SK-N-SH treated with all-trans-retinoic acid at 6 μM for 48 hours (cell line): ENCODE results near the gene SELENOT.

Experiments
- ATAC-seq: fragments of 200-7000 bp; cut with Tn5 transposase; 3 replicates; pipeline ENCODE4 v1.9.1; 2020; ENCODE audit warnings: mild to moderate bottlenecking, moderate library complexity
- ARNTL ChIP-seq: fragments of 450-650 bp; formaldehyde crosslinking; IDR thresholded peaks from 2 replicates; pipeline ENCODE4 v1.5.0; 2020; ENCODE audit warnings: low read depth, mild to moderate bottlenecking, moderate library complexity, borderline replicate concordance
- BACH2 ChIP-seq: fragments of 250-450 bp; sonication (Bioruptor Pico); IDR thresholded peaks from 2 replicates; pipeline ENCODE4 v1.9.0; 2021; ENCODE audit warnings: mild to moderate bottlenecking, borderline replicate concordance
- CSDC2 ChIP-seq: fragments of 250-450 bp; sonication (Bioruptor Pico); IDR thresholded peaks from 2 replicates; pipeline ENCODE4 v1.5.0; 2020; ENCODE audit warnings: mild to moderate bottlenecking, moderate library complexity
- CSRNP3 ChIP-seq: fragments of 250-450 bp; sonication (Bioruptor Pico); IDR thresholded peaks from 2 replicates; pipeline ENCODE4 v1.5.1; 2021; ENCODE audit warnings: mild to moderate bottlenecking, moderate library complexity
- ESRRG ChIP-seq: fragments of 250-450 bp; sonication (Bioruptor Pico); IDR thresholded peaks from 2 replicates; pipeline ENCODE4 v1.6.1; 2021; ENCODE audit warnings: mild to moderate bottlenecking
- GLIS3 ChIP-seq: fragments of 250-450 bp; sonication (Bioruptor Pico); IDR thresholded peaks from 2 replicates; pipeline ENCODE4 v1.5.0; 2020; ENCODE audit warnings: mild to moderate bottlenecking, moderate library complexity
- ISL1 ChIP-seq: fragments of 250-450 bp; sonication (Bioruptor Pico); IDR thresholded peaks from 2 replicates; pipeline ENCODE4 v2.1.2; 2022; ENCODE audit warnings: mild to moderate bottlenecking, moderate library complexity
- OSR1 ChIP-seq: fragments of 250-450 bp; sonication (Bioruptor Pico); IDR thresholded peaks from 2 replicates; pipeline ENCODE4 v1.8.0; 2022; ENCODE audit warnings: moderate library complexity, mild to moderate bottlenecking, inconsistent platforms
- PPARA ChIP-seq: fragments of 250-450 bp; sonication (Bioruptor Pico); IDR thresholded peaks from 2 replicates; pipeline ENCODE4 v1.5.0; 2020; ENCODE audit warnings: mild to moderate bottlenecking, borderline replicate concordance
- RARB ChIP-seq: fragments of 250-450 bp; sonication (Bioruptor Pico); IDR thresholded peaks from 2 replicates; pipeline ENCODE4 v1.8.0; 2021; ENCODE audit warnings: mild to moderate bottlenecking, moderate library complexity
- SNAI2 ChIP-seq: fragments of 250-450 bp; sonication (Bioruptor Pico); IDR thresholded peaks from 2 replicates; pipeline ENCODE4 v1.5.0; 2020; ENCODE audit warnings: mild to moderate bottlenecking, moderate library complexity
- TCF4 ChIP-seq: fragments of 250-450 bp; sonication (Bioruptor Pico); IDR thresholded peaks from 2 replicates; pipeline ENCODE4 v1.8.0; 2021; ENCODE audit warnings: mild to moderate bottlenecking, moderate library complexity, borderline replicate concordance
- TOX ChIP-seq: fragments of 250-450 bp; sonication (Bioruptor Pico); IDR thresholded peaks from 2 replicates; pipeline ENCODE4 v1.8.0; 2021; ENCODE audit warnings: mild to moderate bottlenecking, moderate library complexity, borderline replicate concordance
- ZC3H10 ChIP-seq: fragments of 250-450 bp; sonication (Bioruptor Pico); IDR thresholded peaks from 2 replicates; pipeline ENCODE4 v1.5.1; 2021; ENCODE audit warnings: mild to moderate bottlenecking, moderate library complexity
- ZFP3 ChIP-seq: fragments of 250-450 bp; sonication (Bioruptor Pico); IDR thresholded peaks from 2 replicates; pipeline ENCODE4 v1.5.0; 2020; ENCODE audit warnings: mild to moderate bottlenecking, moderate library complexity
- ZFP30 ChIP-seq: fragments of 450-650 bp; formaldehyde crosslinking; IDR thresholded peaks from 2 replicates; pipeline ENCODE4 v1.5.0; 2022; ENCODE audit warnings: mild to moderate bottlenecking, moderate library complexity
- ZNF565 ChIP-seq: fragments of 450-650 bp; formaldehyde crosslinking; conservative IDR thresholded peaks from 2 replicates; pipeline ENCODE4 v1.5.0; 2020; ENCODE audit warnings: low read depth, mild to moderate bottlenecking, moderate library complexity
- ZNF70 ChIP-seq: fragments of 450-650 bp; formaldehyde crosslinking; IDR thresholded peaks from 2 replicates; pipeline ENCODE4 v1.5.0; 2020; ENCODE audit warnings: mild to moderate bottlenecking, moderate library complexity
- ZNF8 ChIP-seq: fragments of 450-650 bp; formaldehyde crosslinking; IDR thresholded peaks from 2 replicates; pipeline ENCODE4 v1.5.0; 2020; ENCODE audit warnings: mild to moderate bottlenecking, moderate library complexity
- TF ChIP-seq, protein P1 (sequence below): fragments of 250-450 bp; sonication (Bioruptor Pico); IDR thresholded peaks from 2 replicates; pipeline ENCODE4 v1.8.0; 2020; ENCODE audit warnings: mild to moderate bottlenecking, moderate library complexity, borderline replicate concordance
- TF ChIP-seq, protein P2 (sequence below): fragments of 250-450 bp; sonication (Bioruptor Pico); IDR thresholded peaks from 2 replicates; pipeline ENCODE4 v1.5.0; 2020; ENCODE audit warnings: mild to moderate bottlenecking, moderate library complexity
- TF ChIP-seq, protein P3 (sequence below): fragments of 250-450 bp; sonication (Bioruptor Pico); IDR thresholded peaks from 2 replicates; pipeline ENCODE4 v1.5.1; 2020; ENCODE audit warnings: low read depth, mild to moderate bottlenecking, moderate library complexity

The SELENOT gene

DNA sequence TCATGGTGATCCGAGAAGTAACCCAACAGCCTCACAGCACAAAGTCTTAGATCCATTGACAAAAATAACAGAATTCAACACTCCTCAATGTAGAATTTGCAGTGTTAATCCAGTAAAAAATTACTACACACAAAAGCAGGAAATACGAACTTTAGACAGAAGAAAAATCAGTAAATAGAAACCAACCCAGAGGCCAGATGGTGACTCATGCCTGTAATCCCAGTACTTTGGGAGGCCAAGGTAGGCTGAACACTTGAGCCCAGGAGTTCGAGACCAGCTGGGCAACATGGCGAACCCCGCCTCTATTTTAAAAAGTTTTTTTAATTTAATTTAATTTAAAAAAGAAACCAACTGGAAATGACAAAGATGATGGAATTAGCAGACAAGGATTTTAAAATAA is 36.1 kb downstream of the SELENOT start (continued):
- TF ChIP-seq CSDC2 (CRISPR knock-in tag) (no peak), GLIS3 (CRISPR knock-in tag) (no peak), ARNTL (CRISPR knock-in tag) (no peak), ISL1 (CRISPR knock-in tag) (no peak), BACH2 (no peak), ZNF70 (CRISPR knock-in tag) (no peak), ZC3H10 (CRISPR knock-in tag) (no peak), ZFP30 (no peak), ZNF565 (CRISPR knock-in tag) (no peak)

DNA sequence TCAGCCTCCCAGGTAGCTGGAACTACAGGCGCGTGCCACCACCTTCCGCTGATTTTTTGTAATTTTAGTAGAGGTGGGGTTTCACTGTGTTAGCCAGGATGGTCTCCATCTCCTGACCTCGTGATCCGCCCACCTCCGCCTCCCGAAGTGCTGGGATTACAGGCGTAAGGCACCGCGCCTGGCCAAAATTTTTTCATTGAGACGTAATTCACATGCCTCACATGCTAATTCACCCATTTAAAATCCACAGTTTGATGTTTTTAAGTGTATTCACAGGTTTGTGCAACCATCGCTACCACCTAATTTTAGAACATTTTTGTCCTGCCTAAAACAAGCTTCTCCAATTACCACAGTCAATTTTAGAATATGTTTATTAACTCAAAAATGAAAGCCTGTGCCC is 37.1 kb downstream of the SELENOT start:
- TF ChIP-seq ESRRG (CRISPR knock-in tag) = no peak
- no peak for TF ChIP-seq PPARA (CRISPR knock-in tag)
- no peak for ATAC-seq

GRCh38 chr3:150653110-150653561 is 50.0 kb downstream of the SELENOT start:
- no peak for ATAC-seq
- TF ChIP-seq ISL1 (CRISPR knock-in tag) = no peak
- TF ChIP-seq TOX = no peak
- no peak for TF ChIP-seq SNAI2 (CRISPR knock-in tag)
- TF ChIP-seq ZNF565 (CRISPR knock-in tag) = no peak

DNA sequence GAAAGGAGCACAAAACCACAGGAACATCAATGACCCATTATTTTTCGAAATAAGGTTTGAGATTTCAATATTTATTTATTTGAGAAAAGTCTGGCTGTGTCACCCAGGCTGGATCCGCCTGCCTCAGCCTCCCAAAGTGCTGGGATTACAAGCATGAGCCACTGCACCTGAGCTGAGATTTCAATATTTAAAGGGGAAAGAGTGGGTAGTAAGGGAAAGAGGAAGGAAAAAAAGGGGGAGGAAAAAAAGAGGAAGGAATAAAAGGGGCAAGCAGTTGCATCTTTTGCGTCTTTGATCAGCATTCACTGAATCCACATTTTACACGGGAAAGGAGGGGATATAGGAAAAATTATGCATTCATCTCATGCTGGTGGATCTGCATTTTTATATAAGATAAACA is 53.2 kb downstream of the SELENOT start:
- TF ChIP-seq, protein P1, sequence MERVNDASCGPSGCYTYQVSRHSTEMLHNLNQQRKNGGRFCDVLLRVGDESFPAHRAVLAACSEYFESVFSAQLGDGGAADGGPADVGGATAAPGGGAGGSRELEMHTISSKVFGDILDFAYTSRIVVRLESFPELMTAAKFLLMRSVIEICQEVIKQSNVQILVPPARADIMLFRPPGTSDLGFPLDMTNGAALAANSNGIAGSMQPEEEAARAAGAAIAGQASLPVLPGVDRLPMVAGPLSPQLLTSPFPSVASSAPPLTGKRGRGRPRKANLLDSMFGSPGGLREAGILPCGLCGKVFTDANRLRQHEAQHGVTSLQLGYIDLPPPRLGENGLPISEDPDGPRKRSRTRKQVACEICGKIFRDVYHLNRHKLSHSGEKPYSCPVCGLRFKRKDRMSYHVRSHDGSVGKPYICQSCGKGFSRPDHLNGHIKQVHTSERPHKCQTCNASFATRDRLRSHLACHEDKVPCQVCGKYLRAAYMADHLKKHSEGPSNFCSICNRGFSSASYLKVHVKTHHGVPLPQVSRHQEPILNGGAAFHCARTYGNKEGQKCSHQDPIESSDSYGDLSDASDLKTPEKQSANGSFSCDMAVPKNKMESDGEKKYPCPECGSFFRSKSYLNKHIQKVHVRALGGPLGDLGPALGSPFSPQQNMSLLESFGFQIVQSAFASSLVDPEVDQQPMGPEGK (CRISPR knock-in tag) = no peak
- no peak for TF ChIP-seq ZNF70 (CRISPR knock-in tag)
- no peak for TF ChIP-seq OSR1 (CRISPR knock-in tag)
- TF ChIP-seq ARNTL (CRISPR knock-in tag) = no peak
- TF ChIP-seq, protein P2, sequence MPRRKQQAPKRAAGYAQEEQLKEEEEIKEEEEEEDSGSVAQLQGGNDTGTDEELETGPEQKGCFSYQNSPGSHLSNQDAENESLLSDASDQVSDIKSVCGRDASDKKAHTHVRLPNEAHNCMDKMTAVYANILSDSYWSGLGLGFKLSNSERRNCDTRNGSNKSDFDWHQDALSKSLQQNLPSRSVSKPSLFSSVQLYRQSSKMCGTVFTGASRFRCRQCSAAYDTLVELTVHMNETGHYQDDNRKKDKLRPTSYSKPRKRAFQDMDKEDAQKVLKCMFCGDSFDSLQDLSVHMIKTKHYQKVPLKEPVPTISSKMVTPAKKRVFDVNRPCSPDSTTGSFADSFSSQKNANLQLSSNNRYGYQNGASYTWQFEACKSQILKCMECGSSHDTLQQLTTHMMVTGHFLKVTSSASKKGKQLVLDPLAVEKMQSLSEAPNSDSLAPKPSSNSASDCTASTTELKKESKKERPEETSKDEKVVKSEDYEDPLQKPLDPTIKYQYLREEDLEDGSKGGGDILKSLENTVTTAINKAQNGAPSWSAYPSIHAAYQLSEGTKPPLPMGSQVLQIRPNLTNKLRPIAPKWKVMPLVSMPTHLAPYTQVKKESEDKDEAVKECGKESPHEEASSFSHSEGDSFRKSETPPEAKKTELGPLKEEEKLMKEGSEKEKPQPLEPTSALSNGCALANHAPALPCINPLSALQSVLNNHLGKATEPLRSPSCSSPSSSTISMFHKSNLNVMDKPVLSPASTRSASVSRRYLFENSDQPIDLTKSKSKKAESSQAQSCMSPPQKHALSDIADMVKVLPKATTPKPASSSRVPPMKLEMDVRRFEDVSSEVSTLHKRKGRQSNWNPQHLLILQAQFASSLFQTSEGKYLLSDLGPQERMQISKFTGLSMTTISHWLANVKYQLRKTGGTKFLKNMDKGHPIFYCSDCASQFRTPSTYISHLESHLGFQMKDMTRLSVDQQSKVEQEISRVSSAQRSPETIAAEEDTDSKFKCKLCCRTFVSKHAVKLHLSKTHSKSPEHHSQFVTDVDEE (CRISPR knock-in tag) = no peak
- no peak for TF ChIP-seq SNAI2 (CRISPR knock-in tag)
- no peak for TF ChIP-seq ZFP30
- TF ChIP-seq, protein P3, sequence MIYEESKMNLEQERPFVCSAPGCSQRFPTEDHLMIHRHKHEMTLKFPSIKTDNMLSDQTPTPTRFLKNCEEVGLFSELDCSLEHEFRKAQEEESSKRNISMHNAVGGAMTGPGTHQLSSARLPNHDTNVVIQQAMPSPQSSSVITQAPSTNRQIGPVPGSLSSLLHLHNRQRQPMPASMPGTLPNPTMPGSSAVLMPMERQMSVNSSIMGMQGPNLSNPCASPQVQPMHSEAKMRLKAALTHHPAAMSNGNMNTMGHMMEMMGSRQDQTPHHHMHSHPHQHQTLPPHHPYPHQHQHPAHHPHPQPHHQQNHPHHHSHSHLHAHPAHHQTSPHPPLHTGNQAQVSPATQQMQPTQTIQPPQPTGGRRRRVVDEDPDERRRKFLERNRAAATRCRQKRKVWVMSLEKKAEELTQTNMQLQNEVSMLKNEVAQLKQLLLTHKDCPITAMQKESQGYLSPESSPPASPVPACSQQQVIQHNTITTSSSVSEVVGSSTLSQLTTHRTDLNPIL (CRISPR knock-in tag) = no peak
- no peak for TF ChIP-seq ZFP3
- no peak for TF ChIP-seq CSRNP3 (CRISPR knock-in tag)
- no peak for TF ChIP-seq ISL1 (CRISPR knock-in tag)
- TF ChIP-seq ZNF565 (CRISPR knock-in tag) = no peak
- no peak for TF ChIP-seq CSDC2 (CRISPR knock-in tag)
- no peak for TF ChIP-seq RARB (CRISPR knock-in tag)
- no peak for TF ChIP-seq TCF4 (CRISPR knock-in tag)
- TF ChIP-seq ESRRG (CRISPR knock-in tag) = no peak
- TF ChIP-seq ZNF8 (CRISPR knock-in tag) = no peak

More for the DNA sequence above, 53.2 kb downstream of the SELENOT start:
- ATAC-seq = no peak
